Measurements from ENCODE around the gene TMPRSS6.

- TF ChIP-seq, protein P1, sequence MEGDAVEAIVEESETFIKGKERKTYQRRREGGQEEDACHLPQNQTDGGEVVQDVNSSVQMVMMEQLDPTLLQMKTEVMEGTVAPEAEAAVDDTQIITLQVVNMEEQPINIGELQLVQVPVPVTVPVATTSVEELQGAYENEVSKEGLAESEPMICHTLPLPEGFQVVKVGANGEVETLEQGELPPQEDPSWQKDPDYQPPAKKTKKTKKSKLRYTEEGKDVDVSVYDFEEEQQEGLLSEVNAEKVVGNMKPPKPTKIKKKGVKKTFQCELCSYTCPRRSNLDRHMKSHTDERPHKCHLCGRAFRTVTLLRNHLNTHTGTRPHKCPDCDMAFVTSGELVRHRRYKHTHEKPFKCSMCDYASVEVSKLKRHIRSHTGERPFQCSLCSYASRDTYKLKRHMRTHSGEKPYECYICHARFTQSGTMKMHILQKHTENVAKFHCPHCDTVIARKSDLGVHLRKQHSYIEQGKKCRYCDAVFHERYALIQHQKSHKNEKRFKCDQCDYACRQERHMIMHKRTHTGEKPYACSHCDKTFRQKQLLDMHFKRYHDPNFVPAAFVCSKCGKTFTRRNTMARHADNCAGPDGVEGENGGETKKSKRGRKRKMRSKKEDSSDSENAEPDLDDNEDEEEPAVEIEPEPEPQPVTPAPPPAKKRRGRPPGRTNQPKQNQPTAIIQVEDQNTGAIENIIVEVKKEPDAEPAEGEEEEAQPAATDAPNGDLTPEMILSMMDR (IDR thresholded peaks at IDR 0.05 in 2 of 3, conservative IDR thresholded peaks at IDR 0.05 in 1 of 3; ENCODE audit: borderline replicate concordance in 1 of 3, insufficient read depth in 1 of 3, low read depth in 2 of 3, low read length in 2 of 3) = no peak
- no peak for TF ChIP-seq SP1 (IDR thresholded peaks at IDR 0.05; ENCODE audit: low read depth)
- TF ChIP-seq EZH2 (IDR thresholded peaks at IDR 0.05) = no peak
- TF ChIP-seq REST (IDR thresholded peaks at IDR 0.05; ENCODE audit: low read depth) = no peak
Observed at GRCh38 chr22:37022483-37023337, 86.8 kb downstream of the TMPRSS6 start.

All from HCT116 (cell line).